Esophagus squamous epithelium (tissue), 4 donors: ENCODE data around the gene COLQ.

Source experiments
- CTCF ChIP-seq, 6 experiments: fragments of 450-650 bp in 4 of 6; fragments of 200-600 bp in 2 of 6; sonication (generic) in 2 of 6; IDR thresholded peaks; one replicate each; pipeline ENCODE4 v1.5.1; 2016 to 2019; ENCODE audit warnings: antibody characterized with exemption in 6 of 6, mild to moderate bottlenecking in 4 of 6, moderate library complexity in 4 of 6
- POLR2A ChIP-seq, 4 donors: fragments of 450-650 bp; IDR thresholded peaks; one replicate each; pipeline ENCODE4 v1.6.1; 2017; ENCODE audit warnings: antibody characterized with exemption in 4 of 4, mild to moderate bottlenecking in 4 of 4, moderate library complexity in 3 of 4

DNA sequence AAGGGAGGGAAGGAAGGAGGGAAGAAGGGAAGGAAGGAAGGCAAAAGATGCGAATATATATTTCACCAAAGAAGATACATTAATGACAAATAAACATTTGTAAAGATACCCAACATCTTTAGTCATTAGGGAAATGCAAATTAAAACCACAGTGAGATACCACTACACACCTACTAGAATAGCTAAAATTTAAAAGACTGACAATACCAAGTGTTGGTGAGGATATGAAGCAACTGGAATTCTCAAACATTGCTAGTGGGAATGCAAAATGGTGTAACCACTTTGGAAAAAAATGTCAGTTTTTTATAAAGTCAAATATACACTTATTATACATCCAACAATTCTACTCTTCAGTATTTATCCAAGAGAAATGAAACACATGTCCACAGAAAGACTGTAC lies 4.3 kb upstream of the COLQ start:
- TF ChIP-seq POLR2A (IDR thresholded peaks at IDR 0.05) = no peak
- TF ChIP-seq CTCF (IDR thresholded peaks at IDR 0.05) = no peak
